ENCODE data around the gene NTM. TPM values are rescaled to one million over a fixed set of nuclear protein-coding genes. Genes with fewer than 3 reads are reported as not detected.
"Not testable (repeated sequence)": the region's sequence is repeated elsewhere in the genome, so short reads cannot be mapped to it uniquely, and the experiment has no call there.

Gene NTM
- total RNA-seq, 1 experiment from 2014 or later = 0.73 TPM

- Histone ChIP-seq H3K36me3 (ENCODE audit: control insufficient read depth, insufficient read depth, low read length) (no peaks in the 10 kb centered on the region), H3K4me1 (no peaks in the 10 kb centered on the region), H3K9me3 (no peaks in the 10 kb centered on the region), H3K4me3 (ENCODE audit: low read depth, low read length) (no peak overlapping the region), H3K27me3 (replicated peaks; ENCODE audit: control insufficient read depth, insufficient read depth, low read length) (no peaks in the 10 kb centered on the region)
- no peaks in the 10 kb centered on the region for H3K27me3 Mint-ChIP-seq (ENCODE audit: insufficient read depth, unreplicated experiment)
- DNase-seq = no peak
- H3K9me3 Mint-ChIP-seq (ENCODE audit: unreplicated experiment) = peaks cover 13% of the 10 kb centered on the region
- H3K4me3 Mint-ChIP-seq (ENCODE audit: unreplicated experiment) = no peak overlapping the region
- no peaks in the 10 kb centered on the region for H3K36me3 Mint-ChIP-seq (ENCODE audit: insufficient read depth, unreplicated experiment)
- no peak overlapping the region for H3K27ac Mint-ChIP-seq (ENCODE audit: unreplicated experiment)
- H3K4me1 Mint-ChIP-seq (ENCODE audit: low read depth, unreplicated experiment) = no peaks in the 10 kb centered on the region
- intact Hi-C loops (cut with micrococcal nuclease; ENCODE audit: unreplicated experiment) = no loop called here
- CTCF ChIA-PET = no interaction called here
- TF ChIP-seq CTCF (IDR thresholded peaks at IDR 0.05; ENCODE audit: insufficient read depth in 1 of 2, low read depth in 1 of 2, low read length in 1 of 2, severe bottlenecking in 1 of 2, unreplicated experiment in 1 of 2) = no peak
- POLR2A ChIA-PET = no interaction called here
- no TSS peak for BruUV-seq (replicated peaks)
Observed at GRCh38 chr11:132062541-132062940, 692.1 kb downstream of the NTM start.

- Mint-ChIP-seq H3K27me3 (ENCODE audit: insufficient read depth, unreplicated experiment) (no peaks in the 10 kb centered on the region), H3K36me3 (ENCODE audit: insufficient read depth, unreplicated experiment) (no peaks in the 10 kb centered on the region), H3K27ac (ENCODE audit: unreplicated experiment) (no peak overlapping the region), H3K4me1 (ENCODE audit: low read depth, unreplicated experiment) (no peaks in the 10 kb centered on the region), H3K4me3 (ENCODE audit: unreplicated experiment) (no peak overlapping the region), H3K9me3 (ENCODE audit: unreplicated experiment) (peaks cover 13% of the 10 kb centered on the region)
- Histone ChIP-seq H3K27me3 (replicated peaks; ENCODE audit: control insufficient read depth, insufficient read depth, low read length) (no peaks in the 10 kb centered on the region), H3K4me3 (ENCODE audit: low read depth, low read length) (no peak overlapping the region), H3K4me1 (no peaks in the 10 kb centered on the region), H3K36me3 (ENCODE audit: control insufficient read depth, insufficient read depth, low read length) (no peaks in the 10 kb centered on the region), H3K9me3 (no peaks in the 10 kb centered on the region)
- DNase-seq = no peak
- CTCF ChIA-PET = no interaction called here
- intact Hi-C loops (cut with micrococcal nuclease; ENCODE audit: unreplicated experiment) = no loop called here
- BruUV-seq (replicated peaks) = no TSS peak
- POLR2A ChIA-PET = no interaction called here
- no peak for TF ChIP-seq CTCF (IDR thresholded peaks at IDR 0.05; ENCODE audit: insufficient read depth in 1 of 2, low read depth in 1 of 2, low read length in 1 of 2, severe bottlenecking in 1 of 2, unreplicated experiment in 1 of 2)
Observed at GRCh38 chr11:132064987-132065620, 694.7 kb downstream of the NTM start.

- H3K27ac Mint-ChIP-seq (ENCODE audit: unreplicated experiment) = no peak overlapping the region
- CTCF ChIA-PET = no interaction called here
- no peak for DNase-seq
- H3K4me1 Mint-ChIP-seq (ENCODE audit: low read depth, unreplicated experiment) = no peaks in the 10 kb centered on the region
- no peaks in the 10 kb centered on the region for H3K36me3 Mint-ChIP-seq (ENCODE audit: insufficient read depth, unreplicated experiment)
- H3K27me3 Mint-ChIP-seq (ENCODE audit: insufficient read depth, unreplicated experiment) = no peaks in the 10 kb centered on the region
- Histone ChIP-seq H3K9me3 (no peaks in the 10 kb centered on the region; the same call in 1 of the 2 replicates), H3K36me3 (ENCODE audit: control insufficient read depth, insufficient read depth, low read length) (no peaks in the 10 kb centered on the region), H3K27me3 (replicated peaks; ENCODE audit: control insufficient read depth, insufficient read depth, low read length) (no peaks in the 10 kb centered on the region), H3K4me3 (ENCODE audit: low read depth, low read length) (no peak overlapping the region), H3K4me1 (no peaks in the 10 kb centered on the region)
- POLR2A ChIA-PET = no interaction called here
- intact Hi-C loops (cut with micrococcal nuclease; ENCODE audit: unreplicated experiment) = no loop called here
- peaks cover 29% of the 10 kb centered on the region for H3K9me3 Mint-ChIP-seq (ENCODE audit: unreplicated experiment)
- BruUV-seq (replicated peaks) = no TSS peak
- H3K4me3 Mint-ChIP-seq (ENCODE audit: unreplicated experiment) = no peak overlapping the region
- TF ChIP-seq CTCF (IDR thresholded peaks at IDR 0.05; ENCODE audit: insufficient read depth in 1 of 2, low read depth in 1 of 2, low read length in 1 of 2, severe bottlenecking in 1 of 2, unreplicated experiment in 1 of 2) = no peak
Observed at GRCh38 chr11:132068556-132068955, 698.1 kb downstream of the NTM start.

GRCh38 chr11:132069593-132069992 is 699.2 kb downstream of the NTM start:
- H3K36me3 Mint-ChIP-seq (ENCODE audit: insufficient read depth, unreplicated experiment); DNase-seq; H3K36me3 ChIP-seq (ENCODE audit: control insufficient read depth, insufficient read depth, low read length); H3K9me3 ChIP-seq; H3K27me3 ChIP-seq (replicated peaks; ENCODE audit: control insufficient read depth, insufficient read depth, low read length); intact Hi-C loops (cut with micrococcal nuclease; ENCODE audit: unreplicated experiment); POLR2A ChIA-PET; H3K27ac Mint-ChIP-seq (ENCODE audit: unreplicated experiment); H3K27me3 Mint-ChIP-seq (ENCODE audit: insufficient read depth, unreplicated experiment); H3K4me3 Mint-ChIP-seq (ENCODE audit: unreplicated experiment); CTCF ChIA-PET; H3K4me1 Mint-ChIP-seq (ENCODE audit: low read depth, unreplicated experiment); BruUV-seq (replicated peaks); H3K4me3 ChIP-seq (ENCODE audit: low read depth, low read length); H3K4me1 ChIP-seq: not testable (repeated sequence)
- peaks cover 29% of the 10 kb centered on the region for H3K9me3 Mint-ChIP-seq (ENCODE audit: unreplicated experiment)

GRCh38 chr11:132070907-132071306 is 700.5 kb downstream of the NTM start:
- peaks cover 29% of the 10 kb centered on the region for H3K9me3 Mint-ChIP-seq (ENCODE audit: unreplicated experiment)
- H3K27ac Mint-ChIP-seq (ENCODE audit: unreplicated experiment); H3K27me3 ChIP-seq (replicated peaks; ENCODE audit: control insufficient read depth, insufficient read depth, low read length); H3K4me1 ChIP-seq; POLR2A ChIA-PET; DNase-seq; intact Hi-C loops (cut with micrococcal nuclease; ENCODE audit: unreplicated experiment); H3K36me3 ChIP-seq (ENCODE audit: control insufficient read depth, insufficient read depth, low read length); CTCF ChIA-PET; H3K9me3 ChIP-seq; H3K4me3 Mint-ChIP-seq (ENCODE audit: unreplicated experiment); H3K4me1 Mint-ChIP-seq (ENCODE audit: low read depth, unreplicated experiment); H3K36me3 Mint-ChIP-seq (ENCODE audit: insufficient read depth, unreplicated experiment); BruUV-seq (replicated peaks); H3K4me3 ChIP-seq (ENCODE audit: low read depth, low read length); H3K27me3 Mint-ChIP-seq (ENCODE audit: insufficient read depth, unreplicated experiment): not testable (repeated sequence)

All from Caco-2 (cell line).